GM18858 (cell line): Measurements from ENCODE around the gene KIAA1217.

Experiments used
- ATAC-seq: cut with Tn5 transposase; IDR thresholded peaks from one replicate; pipeline ENCODE4 v1.9.1; 2021; ENCODE audit not compliant: unreplicated experiment

The KIAA1217 gene

GRCh38 chr10:24240041-24240751, 31.3 kb downstream of the KIAA1217 start:
- ATAC-seq, result no peak

GRCh38 chr10:24241536-24242040, 32.6 kb downstream of the KIAA1217 start:
- no peak for ATAC-seq

- ATAC-seq, result no peak
Measured at GRCh38 chr10:24242562-24242961, 33.6 kb downstream of the KIAA1217 start.

DNA sequence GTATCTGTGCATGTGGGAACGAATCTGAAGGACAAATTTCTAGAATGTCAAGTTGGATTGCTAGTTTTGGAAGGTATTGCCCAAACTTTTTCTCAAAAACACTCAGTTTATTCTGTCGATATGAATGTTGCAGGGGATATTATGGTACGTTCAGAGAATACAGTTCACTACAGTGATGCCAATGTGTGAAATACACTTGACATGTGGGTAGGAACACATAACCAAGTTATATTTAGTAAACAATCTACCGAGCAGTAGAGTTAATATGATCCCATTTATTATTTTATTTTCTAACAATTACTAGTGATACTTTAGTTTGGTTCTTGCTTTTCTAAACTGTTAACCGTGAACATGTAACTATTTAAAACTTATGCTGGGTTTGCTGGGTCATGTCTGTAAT, 37.4 kb downstream of the KIAA1217 start:
- no peak for ATAC-seq

- no peak for ATAC-seq
Measured at GRCh38 chr10:24247841-24248240, 38.9 kb downstream of the KIAA1217 start.

DNA sequence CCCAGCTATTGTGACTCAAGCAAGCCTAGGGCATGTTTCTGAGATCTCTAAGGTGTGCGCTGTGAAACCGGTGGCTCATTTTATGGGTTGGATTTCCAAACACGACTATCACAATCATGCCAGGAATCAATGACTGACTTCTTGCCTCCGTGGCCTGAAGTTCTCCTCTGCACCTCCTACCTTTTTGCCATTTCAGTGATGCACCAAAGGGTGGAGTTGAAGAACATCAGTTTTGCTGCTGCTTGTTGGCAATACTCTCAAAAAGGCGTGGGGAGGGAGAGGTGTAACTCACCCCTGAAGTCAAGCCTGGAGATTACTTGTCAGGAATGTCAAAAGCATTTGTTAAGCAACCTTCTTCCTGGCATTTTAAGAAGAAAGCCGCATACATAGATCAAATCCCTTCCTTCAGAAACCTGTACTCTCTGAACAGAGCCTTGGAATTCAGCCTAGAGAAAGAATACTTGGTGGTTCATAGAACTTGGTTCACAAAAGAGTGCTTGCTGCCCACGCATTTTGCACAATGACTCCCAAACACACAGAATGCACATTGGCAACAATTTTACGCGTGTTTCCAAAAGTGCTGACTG, 41.0 kb downstream of the KIAA1217 start:
- ATAC-seq, result no peak

DNA sequence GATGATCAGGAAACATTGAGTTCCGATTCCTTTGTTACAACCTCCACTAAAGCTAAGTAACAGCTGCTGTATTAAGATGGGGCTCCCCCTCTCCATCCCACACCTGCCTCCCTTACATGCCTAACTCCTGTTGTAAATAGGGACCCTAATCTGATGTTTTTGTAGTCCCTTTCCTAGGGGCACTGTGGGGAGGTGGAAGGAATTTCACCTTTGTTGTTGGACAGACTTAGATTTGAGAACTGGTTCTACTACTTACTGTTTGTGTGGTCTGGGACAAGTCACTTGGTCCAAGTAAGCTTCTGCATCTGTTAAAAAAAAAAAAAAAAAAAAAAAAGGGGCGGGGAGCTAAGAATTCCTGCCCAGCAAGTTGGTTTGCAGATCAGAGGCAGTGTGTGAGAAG, 42.6 kb downstream of the KIAA1217 start:
- no peak for ATAC-seq

- no peak for ATAC-seq
Measured at GRCh38 chr10:24254180-24254579, 45.2 kb downstream of the KIAA1217 start.

- no peak for ATAC-seq
Measured at GRCh38 chr10:24255115-24255880, 46.4 kb downstream of the KIAA1217 start.

GRCh38 chr10:24255881-24256311, 47.0 kb downstream of the KIAA1217 start:
- ATAC-seq, result no peak

DNA sequence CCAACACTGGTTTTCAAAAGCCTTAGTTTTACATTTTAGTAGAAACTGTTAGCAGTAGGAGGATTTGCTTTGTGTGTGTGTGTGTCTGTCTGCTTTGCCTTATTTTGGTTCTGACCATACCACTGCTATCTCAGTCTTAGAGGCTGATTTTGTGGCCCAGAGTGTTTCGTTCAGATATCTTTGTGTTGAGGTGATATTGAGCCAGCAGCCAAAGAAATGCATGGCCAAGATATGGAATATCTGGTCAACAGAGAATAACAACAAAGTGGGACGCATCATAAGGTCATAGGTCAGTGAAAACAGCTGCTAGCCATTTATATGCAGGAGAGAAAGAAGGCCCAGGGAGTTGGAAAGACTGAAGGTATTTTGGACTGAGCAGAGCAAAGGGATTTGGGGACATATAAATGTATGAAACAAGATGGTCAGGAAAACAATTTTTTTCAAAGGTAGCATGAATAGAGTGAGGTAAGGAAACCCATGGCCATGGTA, 47.7 kb downstream of the KIAA1217 start:
- no peak for ATAC-seq

DNA sequence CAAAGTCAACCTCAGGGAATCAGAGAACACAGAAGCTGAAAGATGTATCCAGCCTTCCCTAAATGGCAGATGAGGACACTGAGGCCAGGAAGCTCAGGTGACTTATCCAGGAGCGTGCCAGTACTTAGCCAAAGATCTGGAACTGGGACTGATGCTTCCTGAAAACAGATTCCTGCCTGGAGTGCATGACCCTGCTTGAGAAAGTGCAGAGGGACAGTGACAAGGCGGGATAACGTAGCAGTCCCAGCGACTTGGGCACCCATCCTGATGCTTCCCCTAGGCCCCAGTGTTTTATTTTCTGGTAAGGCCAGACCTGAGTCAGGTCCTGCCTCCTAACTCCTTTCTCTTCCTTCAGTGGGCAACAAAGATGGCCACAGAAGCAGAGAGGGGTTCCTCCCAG, 48.6 kb downstream of the KIAA1217 start:
- ATAC-seq, result no peak

DNA sequence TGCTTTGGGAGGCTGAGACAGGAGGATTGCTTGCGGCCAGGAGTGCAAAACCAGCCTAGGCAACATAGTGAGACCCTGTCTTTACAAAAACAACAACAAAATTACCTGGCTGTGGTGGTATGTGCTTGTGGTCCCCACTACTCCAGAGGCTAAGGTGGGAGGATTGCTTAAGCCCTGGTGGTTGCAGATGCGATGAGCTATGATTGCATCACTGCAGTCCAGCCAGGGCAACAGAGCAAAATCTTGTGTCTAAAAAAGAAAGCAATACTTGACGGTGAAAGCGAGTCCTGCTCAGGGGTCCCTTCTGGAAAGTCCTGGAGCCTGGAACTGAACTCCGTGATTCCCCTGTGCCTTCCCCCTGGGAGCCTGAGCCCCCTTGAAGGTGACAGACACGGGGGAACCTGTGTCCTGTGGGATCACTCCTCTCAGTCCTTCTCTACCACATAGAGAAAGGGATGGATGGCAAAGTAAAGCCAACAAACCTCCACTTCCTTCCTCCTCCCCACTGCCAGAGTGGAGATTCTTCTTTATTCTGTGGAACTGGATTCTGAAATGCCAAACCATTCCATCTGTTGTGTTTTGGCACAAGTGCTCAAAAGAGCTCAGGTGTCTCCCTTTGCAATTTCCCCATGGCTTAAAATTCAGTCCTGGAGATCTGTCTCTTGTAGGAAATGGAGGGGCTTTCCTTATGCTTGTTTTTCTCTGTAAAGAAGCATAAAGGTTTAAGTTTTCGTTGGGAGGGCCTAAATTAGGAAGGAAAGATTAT, 50.6 kb downstream of the KIAA1217 start:
- ATAC-seq, result no peak

- no peak for ATAC-seq
Measured at GRCh38 chr10:24261627-24262026, 52.7 kb downstream of the KIAA1217 start.

- no peak for ATAC-seq
Measured at GRCh38 chr10:24262929-24263590, 54.1 kb downstream of the KIAA1217 start.

GRCh38 chr10:24269476-24269875, 60.5 kb downstream of the KIAA1217 start:
- ATAC-seq, result no peak

DNA sequence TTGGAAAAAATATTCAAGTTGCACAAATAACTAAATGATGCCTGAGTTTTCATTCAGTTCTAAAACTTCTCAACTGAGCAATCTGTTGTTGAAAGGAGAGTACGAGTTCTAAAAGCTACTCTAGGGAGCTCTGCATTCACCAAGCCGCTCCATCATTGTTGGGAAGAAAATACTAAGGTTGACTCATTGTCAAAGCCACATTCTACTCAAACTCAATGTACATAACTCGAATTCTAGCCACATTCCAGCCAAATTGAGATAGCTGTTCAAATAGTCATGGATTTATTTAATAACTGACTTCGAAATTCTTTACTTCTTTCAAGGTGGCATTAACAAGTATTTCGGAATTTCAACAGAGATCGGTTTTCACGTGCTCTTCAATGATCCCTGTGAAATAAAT, 63.4 kb downstream of the KIAA1217 start:
- ATAC-seq, result no peak

DNA sequence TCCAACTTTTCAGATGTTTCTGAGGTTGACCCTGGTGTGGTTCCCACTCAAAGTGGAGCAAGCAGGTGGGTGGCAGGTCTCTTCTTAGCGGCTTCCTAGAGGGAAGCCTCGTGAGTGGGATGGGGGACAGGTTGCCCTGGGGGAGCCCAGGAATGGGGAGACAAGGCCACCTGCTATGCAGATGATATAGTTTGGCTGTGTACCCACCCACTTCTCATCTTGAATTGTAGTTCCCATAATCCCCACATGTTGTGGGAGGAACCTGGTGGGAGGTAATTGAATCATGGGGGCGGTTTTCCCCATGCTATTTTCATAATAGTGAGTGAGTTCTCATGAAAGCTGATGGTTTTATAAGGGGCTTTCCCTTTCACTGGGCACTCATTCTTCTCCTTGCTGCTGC, 68.3 kb downstream of the KIAA1217 start:
- no peak for ATAC-seq

DNA sequence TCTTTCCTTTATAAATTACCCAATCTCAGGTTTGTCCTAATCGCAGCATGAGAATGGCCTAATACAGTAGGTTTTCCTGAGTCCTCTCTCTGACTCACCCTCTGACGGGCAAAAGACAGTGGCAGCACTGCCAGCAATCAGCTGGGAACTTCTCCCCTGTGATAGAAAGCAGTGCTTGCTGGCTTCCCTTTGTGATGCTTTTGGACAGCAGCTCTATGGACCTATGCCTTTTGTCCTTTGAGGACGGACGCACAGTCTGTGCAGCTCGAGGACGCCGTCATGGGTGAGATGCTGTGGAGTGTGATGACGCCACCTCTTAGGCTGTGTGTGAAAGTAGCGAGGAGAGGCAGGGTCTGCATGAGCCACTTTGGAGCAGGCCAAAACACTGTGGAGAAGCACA, 68.8 kb downstream of the KIAA1217 start:
- ATAC-seq, result no peak

GRCh38 chr10:24278176-24278889, 69.4 kb downstream of the KIAA1217 start:
- ATAC-seq, result no peak
